Left kidney (tissue), 2 donors: ENCODE results near the gene PFN3. TPM values are rescaled to one million over a fixed set of nuclear protein-coding genes. Genes with fewer than 3 reads are reported as not detected.
A peak's percentile ranks its signal among the peaks of the same experiment; 100 is the strongest.
"Not testable (repeated sequence)": the region's sequence is repeated elsewhere in the genome, so short reads cannot be mapped to it uniquely, and the experiment has no call there.

ENCODE experiments used
- DNase-seq: peaks from one replicate; pipeline ENCODE4 v3.0.0-alpha.2; 2013
- polyA plus RNA-seq: library from polyadenylated mRNA; unstranded; fragments of 120-200 nt; gene quantifications from one replicate; pipeline ENCODE4 v1.2.1, GENCODE V29; 2013; ENCODE audit not compliant: insufficient read length

Gene PFN3
- polyA plus RNA-seq, 1 donor = 2.0 TPM

DNA sequence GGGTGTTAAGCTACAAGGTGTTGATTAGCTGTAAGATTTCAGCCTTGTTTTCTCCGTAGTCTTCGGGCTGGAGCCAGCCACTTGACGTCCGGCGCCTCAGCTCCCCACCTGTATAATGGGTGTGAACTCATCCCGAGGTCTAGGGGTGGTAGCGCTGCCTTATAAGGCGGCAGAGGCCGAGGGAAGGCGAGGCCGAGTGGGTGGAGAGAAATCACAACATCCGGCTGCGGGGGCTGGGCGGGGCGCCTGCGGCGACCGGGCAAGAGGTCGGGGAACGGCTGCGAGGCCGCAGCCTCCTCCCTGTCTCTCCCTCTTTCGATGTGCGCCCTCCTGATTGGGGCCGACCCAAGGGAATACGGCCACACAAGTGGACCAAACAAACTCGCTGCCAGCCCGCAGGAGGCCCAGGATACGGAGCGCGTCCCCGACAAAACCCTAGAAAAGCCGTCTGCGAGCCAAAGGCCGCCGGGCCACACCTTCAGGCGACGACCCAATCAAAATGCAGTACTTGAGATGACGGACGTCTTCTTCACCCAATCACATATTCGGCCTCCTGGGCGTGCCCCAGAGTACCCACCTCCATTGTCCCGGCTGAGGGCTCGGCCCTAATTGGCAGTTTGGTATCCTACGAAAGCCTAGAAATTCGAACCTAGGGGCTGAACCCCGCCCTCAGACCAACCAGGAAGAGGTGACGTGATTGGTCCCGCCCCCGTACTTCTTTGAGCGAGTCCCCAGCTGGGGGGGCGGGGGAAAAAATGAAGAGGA lies 25.5 kb upstream of the PFN3 start:
- peak; percentile 100 for DNase-seq

DNA sequence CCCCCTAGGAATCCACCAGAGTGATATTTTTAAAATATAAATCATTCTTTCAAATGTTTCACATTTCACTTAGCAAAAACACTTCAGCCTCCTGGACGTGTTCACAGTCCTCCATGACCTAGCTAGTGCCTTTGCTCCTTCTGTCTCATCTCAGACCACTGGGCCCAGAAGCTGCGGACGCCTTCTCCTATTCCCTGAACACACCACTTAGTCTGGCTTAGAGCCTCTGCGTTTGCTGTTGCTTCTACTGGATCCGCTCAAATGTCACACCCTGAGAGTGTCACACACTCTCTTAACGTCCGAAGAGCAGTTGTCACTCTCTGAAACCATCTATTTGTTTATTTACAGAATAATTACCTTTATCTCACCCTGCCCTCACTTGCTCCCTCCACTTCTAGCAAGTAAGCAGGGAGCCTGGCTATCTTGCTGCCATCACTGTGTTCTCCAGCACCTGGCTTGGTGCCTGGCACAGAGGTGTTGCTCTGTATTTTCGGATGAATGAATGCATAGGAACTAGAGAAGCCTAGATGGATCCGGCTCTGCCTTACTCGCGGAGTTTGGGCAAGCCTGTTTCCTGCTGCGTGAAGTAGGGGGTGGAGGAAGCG lies 24.8 kb upstream of the PFN3 start:
- DNase-seq = no peak

DNA sequence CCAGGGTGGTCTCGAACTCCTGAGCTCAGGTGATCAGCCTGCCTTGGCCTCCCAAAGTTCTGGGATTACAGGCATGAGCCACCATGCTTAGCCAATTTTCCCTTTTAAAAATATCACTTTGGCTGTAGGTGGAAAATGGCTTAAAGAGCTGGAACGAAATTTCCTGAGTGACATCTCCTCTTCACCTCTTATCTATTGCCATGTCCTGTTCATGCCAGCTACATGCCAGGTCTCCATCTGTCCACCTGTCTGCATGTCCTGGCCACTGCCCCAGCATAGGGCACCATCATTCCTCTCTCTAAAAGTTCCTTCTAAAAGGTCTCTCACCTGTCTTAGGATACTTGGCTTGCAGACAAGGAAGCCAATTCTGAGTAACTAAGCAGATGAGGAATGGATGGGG lies 23.2 kb upstream of the PFN3 start:
- DNase-seq = no peak

GRCh38 chr5:177421062-177421798 lies 20.8 kb upstream of the PFN3 start:
- no peak for DNase-seq

DNA sequence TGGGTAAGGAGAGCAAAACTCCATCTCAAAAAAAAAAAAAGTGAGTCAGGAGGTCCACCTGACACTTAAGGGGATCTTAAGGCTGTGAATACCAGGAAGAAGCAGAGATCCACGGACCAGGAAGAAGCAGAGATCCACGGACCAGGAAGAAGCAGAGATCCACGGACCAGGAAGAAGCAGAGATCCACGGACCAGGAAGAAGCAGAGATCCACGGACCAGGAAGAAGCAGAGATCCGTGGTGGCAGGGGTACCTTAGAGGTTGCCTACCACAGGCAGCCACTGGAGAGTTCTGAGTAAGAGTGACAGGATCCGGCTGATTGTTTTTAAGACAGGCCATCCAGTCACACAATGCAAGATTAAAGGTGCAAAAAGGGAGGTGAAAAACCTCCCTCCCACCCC lies 20.0 kb upstream of the PFN3 start:
- not testable (repeated sequence) for DNase-seq

- DNase-seq = no peak
These were observed 18.6 kb upstream of the PFN3 start for GRCh38 chr5:177419046-177419445.

- DNase-seq = not testable (repeated sequence)
These were observed 16.6 kb upstream of the PFN3 start for GRCh38 chr5:177417081-177417480.

GRCh38 chr5:177414481-177414880 lies 14.0 kb upstream of the PFN3 start:
- no peak for DNase-seq

DNA sequence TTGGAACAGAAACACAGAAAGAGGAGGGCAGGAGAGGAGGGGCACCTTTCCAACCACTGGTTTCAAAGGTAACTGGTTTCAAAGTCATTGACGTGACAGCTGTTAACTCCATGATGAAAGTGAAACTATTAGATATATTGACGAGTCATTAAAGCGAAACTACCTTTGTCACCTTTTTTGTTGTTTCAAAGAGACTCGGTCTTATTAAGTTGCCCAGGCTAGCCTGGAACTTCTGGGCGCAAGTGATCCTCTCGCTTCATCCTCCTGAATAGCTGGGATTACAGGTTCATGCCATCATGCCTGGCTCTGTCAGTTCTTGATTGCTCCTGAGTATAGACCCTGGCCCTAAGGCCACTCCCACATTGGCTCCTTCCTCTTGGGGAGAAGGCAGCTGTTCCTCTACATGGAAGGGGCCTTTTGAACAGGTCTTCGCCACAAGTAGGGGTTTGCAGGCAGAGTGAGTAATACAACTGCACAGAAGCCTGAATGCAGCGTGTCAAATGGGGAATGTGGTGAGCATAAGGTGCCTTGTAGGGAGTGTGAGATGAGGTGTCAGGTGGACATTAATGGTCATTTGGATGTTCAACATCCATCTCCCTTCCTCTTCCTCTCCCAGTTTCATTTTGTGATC lies 12.3 kb upstream of the PFN3 start:
- DNase-seq = no peak

DNA sequence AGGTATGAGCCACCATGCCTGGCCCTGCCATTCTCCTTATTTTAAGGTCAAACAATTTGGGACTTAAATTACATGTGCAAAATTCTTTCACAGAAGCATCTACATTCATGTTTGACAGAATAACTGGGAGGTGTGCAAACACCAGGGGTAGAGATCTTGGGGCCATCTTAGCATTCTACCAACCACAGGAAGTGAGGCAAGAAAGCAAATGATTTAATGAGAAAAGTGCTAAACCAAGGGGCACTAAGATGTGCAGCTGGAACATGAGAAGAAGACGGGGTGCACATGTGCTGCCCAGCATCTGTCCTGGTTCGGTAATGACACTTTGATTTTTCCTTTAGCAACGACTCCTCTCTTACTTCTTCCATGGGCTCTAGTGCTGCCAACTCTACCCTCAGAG lies 10.1 kb upstream of the PFN3 start:
- DNase-seq = no peak

DNA sequence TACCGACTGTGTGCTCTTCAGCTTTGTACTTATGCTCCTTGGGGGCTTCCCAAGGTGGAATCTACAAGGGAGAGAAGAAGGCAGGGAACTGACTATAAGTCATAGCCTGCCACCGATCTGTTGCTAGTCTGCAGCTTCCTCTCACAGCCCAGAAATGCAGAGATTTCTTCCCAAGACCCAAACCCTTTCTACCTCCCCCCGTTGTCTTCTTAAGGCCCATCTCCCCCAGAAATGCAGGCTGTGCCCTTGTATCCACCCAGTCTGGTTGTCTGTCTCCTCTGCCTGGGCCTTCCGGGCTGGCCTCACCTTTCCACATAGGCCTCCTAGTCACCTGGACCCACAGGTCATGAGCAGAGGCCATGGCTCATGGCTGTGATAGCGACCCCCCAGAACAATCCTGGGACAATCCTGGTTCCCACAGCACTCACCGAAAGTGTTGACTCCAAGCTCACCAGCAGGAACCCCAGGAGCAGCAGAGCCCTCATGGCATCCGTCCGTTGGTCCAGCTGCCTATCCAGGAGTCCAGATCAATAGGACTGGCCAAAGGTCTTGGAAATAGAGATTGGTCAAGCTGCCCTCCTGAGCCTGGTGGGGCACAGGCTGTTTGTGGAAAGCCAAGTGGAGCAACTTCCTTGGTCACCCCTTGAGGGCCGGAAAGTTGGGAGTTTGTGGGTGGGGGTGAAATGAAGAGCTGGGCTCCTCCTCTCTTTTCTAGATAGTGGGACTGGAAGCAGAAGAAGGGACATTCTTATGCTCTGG lies 8.8 kb upstream of the PFN3 start, which contains the start of gene F12:
Gene F12 (minus strand): TSS at position 522 of the 759 bp plus-strand sequence. CDS start 37 bp downstream, at position 485.
- no peak for DNase-seq

DNA sequence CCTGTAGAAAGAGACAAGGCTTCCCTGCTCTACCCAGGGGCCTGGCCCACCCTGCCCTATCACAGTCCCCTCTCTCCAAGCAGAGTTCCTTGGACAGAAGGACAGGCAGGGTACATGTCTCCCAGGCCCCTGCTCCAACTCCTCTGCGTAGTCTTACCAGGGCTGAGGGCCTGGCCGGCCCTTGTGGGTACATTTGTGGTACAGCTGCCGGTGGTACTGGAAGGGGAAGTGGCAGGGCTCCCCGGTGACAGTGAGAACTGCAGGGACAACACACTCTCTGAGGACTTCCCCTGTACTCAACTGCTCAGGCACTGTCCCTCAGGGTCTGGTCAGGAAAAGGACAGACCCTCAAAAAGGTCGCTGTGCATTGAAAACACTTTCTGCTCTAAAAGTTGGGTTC lies 5.3 kb upstream of the PFN3 start:
- DNase-seq = no peak

DNA sequence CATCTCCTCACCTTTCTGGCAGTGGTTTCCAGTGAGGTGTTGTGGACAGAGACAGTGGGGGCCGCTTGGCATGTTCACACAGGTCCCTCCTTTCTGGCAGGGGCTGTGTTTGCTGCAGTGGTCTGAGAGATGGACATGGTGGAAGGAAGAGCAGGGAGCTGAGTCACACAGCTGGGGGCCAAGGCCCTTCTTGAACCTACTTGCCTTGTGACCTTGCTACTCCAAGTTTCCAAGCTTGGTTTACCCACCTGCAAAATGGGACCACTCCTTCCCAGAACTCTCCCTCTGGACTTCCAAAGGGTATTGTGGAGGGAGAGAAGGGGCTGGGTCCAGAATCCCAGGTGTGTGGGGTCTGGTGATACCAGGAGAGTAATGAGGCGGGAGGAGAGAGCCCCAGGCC lies 4.9 kb upstream of the PFN3 start:
- no peak for DNase-seq

DNA sequence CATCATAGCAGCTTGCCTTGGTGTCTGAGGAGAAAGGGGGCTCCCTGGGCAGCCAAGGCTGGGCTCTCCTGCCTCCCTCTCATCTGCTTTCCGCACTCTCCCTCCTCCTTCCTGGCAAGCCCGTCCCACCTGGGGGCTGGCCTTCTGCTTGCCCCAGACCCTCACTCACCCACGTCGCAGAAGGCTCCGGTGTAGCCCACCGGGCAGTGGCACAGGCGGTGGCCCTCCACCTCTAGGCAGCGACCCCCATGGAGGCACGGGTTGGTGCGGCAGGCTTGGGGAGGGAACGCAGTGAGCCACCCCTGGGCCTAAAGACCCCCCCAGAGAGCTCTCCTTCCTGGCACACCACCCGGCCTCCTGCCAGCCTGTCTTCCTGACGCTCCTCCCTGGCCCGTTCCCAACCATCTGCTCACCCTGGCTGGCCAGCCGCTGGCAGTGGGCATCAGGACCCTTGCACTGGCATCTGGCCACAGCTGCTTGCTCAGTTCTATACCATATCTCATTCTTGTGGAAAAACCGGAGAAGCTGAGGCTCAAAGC lies 4.2 kb upstream of the PFN3 start:
- DNase-seq = no peak

DNA sequence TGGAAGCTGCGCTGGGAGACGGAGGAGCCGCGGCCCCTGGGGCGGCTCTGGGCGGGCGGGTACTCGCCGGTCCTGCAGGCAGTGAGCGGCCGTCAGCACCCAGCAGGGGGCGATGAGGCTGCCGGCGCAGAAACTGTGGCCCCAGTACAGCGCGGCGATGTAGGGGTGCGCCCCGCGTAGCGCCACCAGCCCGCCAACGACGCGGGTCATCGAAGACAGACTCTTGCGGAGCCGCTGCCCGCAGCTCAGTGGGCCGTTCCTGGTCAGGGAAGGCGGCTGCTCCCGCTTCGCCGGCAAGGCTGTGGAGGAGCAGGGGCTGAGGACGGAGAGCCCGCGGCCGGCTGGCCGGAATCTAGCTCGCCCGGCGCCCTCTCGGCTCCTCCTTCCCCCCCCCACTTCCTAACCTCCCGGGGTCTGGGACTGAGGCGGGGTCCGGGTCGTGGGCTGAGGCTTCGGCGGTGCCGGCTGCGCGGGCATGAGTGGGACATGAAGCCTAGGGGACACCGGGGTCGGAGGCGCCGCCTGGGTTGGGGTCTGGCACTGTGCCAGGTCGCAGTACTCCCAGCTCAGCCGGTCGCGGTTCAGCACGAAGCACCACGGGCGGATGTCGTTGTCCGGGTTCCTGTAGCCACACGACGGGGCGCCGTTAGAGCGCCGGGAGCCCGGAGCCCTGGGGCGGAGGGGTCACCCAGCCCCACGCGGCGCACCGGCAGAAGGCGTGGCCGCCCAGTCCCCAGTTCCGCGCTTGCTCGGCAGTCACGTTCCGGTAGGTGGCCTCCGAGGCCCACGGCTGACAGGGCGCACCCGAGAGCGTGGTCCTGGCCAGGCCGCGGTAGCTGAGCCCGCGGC lies 3.6 kb upstream of the PFN3 start:
- DNase-seq = no peak

DNA sequence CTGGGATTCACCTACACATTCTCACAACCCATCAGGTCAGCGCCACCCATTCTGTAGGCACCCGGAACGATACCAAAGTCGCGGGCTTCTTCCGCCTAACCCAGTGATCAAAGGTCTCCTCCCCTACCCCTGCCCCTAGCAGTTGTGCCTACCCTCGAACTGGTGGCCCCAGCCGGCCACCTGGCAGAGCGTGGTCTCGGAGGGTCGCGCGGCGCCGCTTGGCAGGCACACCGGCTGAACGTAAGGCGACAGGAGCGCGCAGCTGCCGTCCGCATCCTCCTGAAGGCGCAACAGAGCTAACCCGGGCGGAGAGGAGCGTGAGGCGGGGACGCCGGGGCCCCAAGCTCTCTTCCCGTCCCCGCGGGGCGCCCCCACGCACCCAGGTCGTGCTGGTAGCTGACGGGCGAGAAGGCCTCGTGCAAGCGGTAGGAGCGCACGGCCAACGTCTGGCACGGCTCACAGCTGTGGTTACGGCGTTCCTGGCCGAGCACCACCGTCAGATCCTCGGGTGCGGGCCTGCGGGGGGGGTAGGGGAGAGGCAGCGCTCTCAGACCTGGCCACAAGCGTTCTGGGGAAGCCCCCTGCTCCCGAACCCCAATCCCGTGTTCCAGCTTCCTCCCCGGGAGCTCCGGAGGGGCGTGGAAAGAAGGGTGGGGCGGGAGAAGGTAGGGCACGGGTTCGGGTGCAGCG lies 2.8 kb upstream of the PFN3 start:
- no peak for DNase-seq

DNA sequence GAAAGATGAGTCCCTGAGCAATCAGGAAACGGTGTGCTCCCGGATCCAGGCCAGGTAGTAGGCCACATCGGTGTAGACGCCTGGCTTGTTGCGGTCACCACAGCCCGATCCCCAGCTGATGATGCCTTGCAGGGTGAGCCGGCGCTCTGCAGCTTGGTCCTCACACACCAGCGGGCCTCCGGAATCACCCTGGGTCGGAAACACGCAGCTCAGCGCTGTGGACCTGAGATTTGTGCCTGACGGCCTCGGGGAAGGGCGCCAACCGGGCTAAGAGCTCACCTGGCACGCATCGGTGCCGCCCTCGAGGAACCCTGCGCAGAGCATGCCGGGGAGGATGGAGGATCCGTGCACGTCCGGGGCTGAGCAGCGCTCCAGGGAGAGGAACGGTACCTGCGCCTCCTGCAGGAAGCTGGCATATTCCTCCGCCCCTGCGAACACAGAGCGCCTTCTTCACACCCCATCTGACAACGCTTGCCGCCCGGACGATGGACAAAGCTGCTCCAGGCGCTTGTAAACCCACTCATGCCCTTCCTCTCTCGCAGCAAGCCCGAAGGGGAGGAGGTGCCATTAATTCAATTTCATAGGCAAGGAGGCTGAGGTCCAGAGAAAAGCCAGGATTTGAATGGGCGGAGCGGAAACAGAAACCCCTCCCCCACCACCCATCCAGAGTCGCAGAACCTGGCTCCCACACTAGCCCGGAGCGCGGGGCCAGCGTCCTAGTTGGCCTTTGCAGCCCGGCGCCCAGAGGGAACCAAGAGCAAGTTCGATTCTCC lies 2.0 kb upstream of the PFN3 start:
- no peak for DNase-seq

- DNase-seq = no peak
These were observed 2.5 kb downstream of the PFN3 start for GRCh38 chr5:177397875-177398390.

GRCh38 chr5:177396807-177397206 lies 3.7 kb downstream of the PFN3 start:
- DNase-seq = no peak
